HepG2 (cell line): ENCODE data around the gene TBC1D10A. TPM values are rescaled to one million over a fixed set of nuclear protein-coding genes. Genes with fewer than 3 reads are reported as not detected.
A peak's percentile ranks its signal among the peaks of the same experiment; 100 is the strongest.

ENCODE experiments used
- DDIT3 ChIP-seq: sonication (generic); formaldehyde crosslinking; IDR thresholded peaks from 2 replicates; pipeline ENCODE4 v1.4.0; 2020; ENCODE audit warnings: mild to moderate bottlenecking, missing genetic modification reagents
- GRHL1 ChIP-seq: sonication (generic); formaldehyde crosslinking; conservative IDR thresholded peaks from 2 replicates; pipeline ENCODE4 v1.8.0; 2022; ENCODE audit warnings: missing genetic modification reagents
- HBP1 ChIP-seq: IDR thresholded peaks from 2 replicates; pipeline ENCODE4 v1.6.1; 2016; ENCODE audit warnings: low read depth, control low read depth
- HMG20A ChIP-seq: IDR thresholded peaks from 2 replicates; pipeline ENCODE4 v1.6.1; 2016; ENCODE audit warnings: borderline replicate concordance
- HNF4G ChIP-seq, 2 experiments: sonication (generic) in 1 of 2; formaldehyde crosslinking in 1 of 2; IDR thresholded peaks; 2 replicates each; pipeline versions ENCODE4 v1.4.0 to v1.6.1; 2011 to 2020; ENCODE audit warnings: borderline replicate concordance in 2 of 2, low read depth in 2 of 2, mild to moderate bottlenecking in 2 of 2, low read length in 1 of 2, missing genetic modification reagents in 1 of 2, moderate library complexity in 1 of 2
- HOMEZ ChIP-seq: IDR thresholded peaks from 2 replicates; pipeline ENCODE4 v1.6.1; 2016; ENCODE audit warnings: low read depth
- KDM6A ChIP-seq: IDR thresholded peaks from 2 replicates; pipeline ENCODE4 v1.6.1; 2016; ENCODE audit warnings: low read depth
- MEIS2 ChIP-seq: sonication (generic); formaldehyde crosslinking; IDR thresholded peaks from 2 replicates; pipeline ENCODE4 v1.9.0; 2021; ENCODE audit warnings: mild to moderate bottlenecking, missing genetic modification reagents
- NFRKB ChIP-seq: fragments of 450-650 bp; IDR thresholded peaks from 2 replicates; pipeline ENCODE4 v1.6.1; 2017
- REL ChIP-seq: sonication (generic); formaldehyde crosslinking; conservative IDR thresholded peaks from 2 replicates; pipeline ENCODE4 v1.8.0; 2022; ENCODE audit warnings: mild to moderate bottlenecking, missing genetic modification reagents, moderate library complexity
- RXRA ChIP-seq: sonication (generic); formaldehyde crosslinking; IDR thresholded peaks from 2 replicates; pipeline ENCODE4 v1.5.1; 2020; ENCODE audit warnings: missing genetic modification reagents
- SOX6 ChIP-seq, 2 experiments: fragments of 450-650 bp in 1 of 2; sonication (generic) in 1 of 2; formaldehyde crosslinking in 1 of 2; IDR thresholded peaks; 2 replicates each; pipeline versions ENCODE4 v1.4.0 to v1.6.1; 2017 to 2020; ENCODE audit warnings: antibody characterized with exemption in 1 of 2, mild to moderate bottlenecking in 1 of 2, missing genetic modification reagents in 1 of 2
- UBTF ChIP-seq: sonication (generic); formaldehyde crosslinking; IDR thresholded peaks from 2 replicates; pipeline ENCODE4 v1.4.0; 2020; ENCODE audit warnings: mild to moderate bottlenecking, missing genetic modification reagents
- XRCC5 ChIP-seq: fragments of 200-400 bp; formaldehyde crosslinking; optimal IDR thresholded peaks from 2 replicates; pipeline ENCODE3; 2017; ENCODE audit warnings: mild to moderate bottlenecking, low read length
- ZBTB42 ChIP-seq: sonication (generic); formaldehyde crosslinking; IDR thresholded peaks from 2 replicates; pipeline ENCODE4 v1.5.0; 2020; ENCODE audit warnings: mild to moderate bottlenecking, missing genetic modification reagents
- ZC3H13 ChIP-seq: sonication (generic); formaldehyde crosslinking; IDR thresholded peaks from 2 replicates; pipeline ENCODE4 v1.8.1; 2023; ENCODE audit warnings: mild to moderate bottlenecking, missing genetic modification reagents, moderate library complexity
- ZKSCAN5 ChIP-seq: sonication (generic); formaldehyde crosslinking; IDR thresholded peaks from 2 replicates; pipeline ENCODE4 v1.5.1; 2020; ENCODE audit warnings: mild to moderate bottlenecking, missing genetic modification reagents
- ZNF224 ChIP-seq: sonication (generic); formaldehyde crosslinking; IDR thresholded peaks from 2 replicates; pipeline ENCODE4 v1.5.0; 2020; ENCODE audit warnings: mild to moderate bottlenecking, missing genetic modification reagents
- ZNF264 ChIP-seq: sonication (generic); formaldehyde crosslinking; IDR thresholded peaks from 2 replicates; pipeline ENCODE4 v1.4.0; 2020; ENCODE audit warnings: missing genetic modification reagents
- ZNF343 ChIP-seq: sonication (generic); formaldehyde crosslinking; IDR thresholded peaks from 2 replicates; pipeline ENCODE4 v1.4.0; 2020; ENCODE audit warnings: mild to moderate bottlenecking, missing genetic modification reagents
- ZNF563 ChIP-seq: sonication (generic); formaldehyde crosslinking; IDR thresholded peaks from 2 replicates; pipeline ENCODE4 v1.8.0; 2022; ENCODE audit warnings: mild to moderate bottlenecking, moderate library complexity, missing genetic modification reagents
- ZNF782 ChIP-seq: sonication (generic); formaldehyde crosslinking; IDR thresholded peaks from 2 replicates; pipeline ENCODE4 v1.4.0; 2020; ENCODE audit warnings: missing genetic modification reagents, mild to moderate bottlenecking, borderline replicate concordance
- polyA plus RNA-seq, 8 experiments: library from polyadenylated mRNA; depleted of rRNA in 3 of 8; stranded (reverse) in 7 of 8; unstranded in 1 of 8; fragments of >200 nt; fragmentation: Illumina TruSeq in 4 of 8; extraction: Trizol in 4 of 8; gene quantifications; 2 replicates each; pipeline versions ENCODE4 v1.2.1 to v1.2.3, GENCODE V29; 2011 to 2016; ENCODE audit warnings: low read depth in 4 of 8, missing spikeins in 1 of 8, mixed read lengths in 1 of 8; ENCODE audit not compliant: insufficient read depth in 1 of 8
- total RNA-seq, 5 experiments: library from RNA; depleted of rRNA; stranded (reverse); fragments of >200 nt; fragmentation: Illumina TruSeq; extraction: Trizol; gene quantifications; 2 replicates each; pipeline ENCODE4 v1.2.3, GENCODE V29; 2016; ENCODE audit warnings: low read depth in 1 of 5

Gene TBC1D10A
- total and polyA plus RNA-seq, 2 of the 13 experiments (the other 11 are each of a cell fraction or from before 2014, with no cell fraction given), result 4.2 to 4.9 TPM

GRCh38 chr22:30249049-30250038, 77.4 kb downstream of the TBC1D10A start (continued):
- no peak for TF ChIP-seq ZNF782 (CRISPR knock-in tag)
- no peak for TF ChIP-seq HMG20A (CRISPR knock-in tag)
- no peak for TF ChIP-seq KDM6A (CRISPR knock-in tag)
- TF ChIP-seq XRCC5, result no peak
- TF ChIP-seq ZNF563 (CRISPR knock-in tag), result 0 out of 2 replicates have a peak, but pooled peaks have one; percentile 31
- no peak for TF ChIP-seq HNF4G (IDR thresholded peaks at IDR 0.05; ENCODE audit: borderline replicate concordance, low read depth, low read length)
- TF ChIP-seq HNF4G (CRISPR knock-in tag; IDR thresholded peaks at IDR 0.05; ENCODE audit: borderline replicate concordance, low read depth), result no peak
- TF ChIP-seq GRHL1 (CRISPR knock-in tag), result no peak
- peak; percentile 70 for TF ChIP-seq ZNF264 (CRISPR knock-in tag)
- TF ChIP-seq ZNF343 (CRISPR knock-in tag), result no peak
- no peak for TF ChIP-seq REL (CRISPR knock-in tag)
- TF ChIP-seq SOX6 (IDR thresholded peaks at IDR 0.05), result no peak
- no peak for TF ChIP-seq SOX6 (CRISPR knock-in tag; IDR thresholded peaks at IDR 0.05)
- no peak for TF ChIP-seq ZNF224 (CRISPR knock-in tag)
- TF ChIP-seq NFRKB, result no peak
- peak; percentile 43; the same call in 1 of the 2 replicates for TF ChIP-seq UBTF (CRISPR knock-in tag)
- no peak for TF ChIP-seq HBP1 (CRISPR knock-in tag)
- no peak for TF ChIP-seq MEIS2 (CRISPR knock-in tag)
- TF ChIP-seq RXRA, result peak; percentile 58; the same call in 1 of the 2 replicates
- TF ChIP-seq ZKSCAN5 (CRISPR knock-in tag), result no peak
- TF ChIP-seq ZBTB42, result no peak
- TF ChIP-seq ZC3H13 (CRISPR knock-in tag), result no peak
- no peak for TF ChIP-seq HOMEZ (CRISPR knock-in tag)
- no peak for TF ChIP-seq DDIT3 (CRISPR knock-in tag)
